Activated T-helper 17 cell treated with anti-CD3 and anti-CD28 coated beads, Interleukin-2, amount 50 U/mL, for 72 hours (primary cell): ENCODE results near the gene SERPINF2. TPM values are rescaled to one million over a fixed set of nuclear protein-coding genes. Genes with fewer than 3 reads are reported as not detected.
"Not testable (repeated sequence)": the region's sequence is repeated elsewhere in the genome, so short reads cannot be mapped to it uniquely, and the experiment has no call there.

ENCODE experiments used
- ATAC-seq: fragments of 150-1000 bp; cut with Tn5 transposase; replicated peaks from 2 replicates; pipeline ENCODE4 v1.10.0; 2021; ENCODE audit warnings: mild to moderate bottlenecking, moderate library complexity
- H3K27ac Mint-ChIP-seq: one replicate; pipeline ENCODE4 v1.8.0; 2022; ENCODE audit warnings: mixed read lengths
- H3K27me3 Mint-ChIP-seq: one replicate; pipeline ENCODE4 v1.8.0; 2022; ENCODE audit warnings: mixed read lengths
- H3K36me3 Mint-ChIP-seq: one replicate; pipeline ENCODE4 v1.8.0; 2022; ENCODE audit warnings: low read depth, mild to moderate bottlenecking, mixed read lengths
- H3K4me1 Mint-ChIP-seq: one replicate; pipeline ENCODE4 v1.8.0; 2022; ENCODE audit warnings: mixed read lengths
- H3K4me3 Mint-ChIP-seq: one replicate; pipeline ENCODE4 v1.8.0; 2022; ENCODE audit warnings: mild to moderate bottlenecking, mixed read lengths
- H3K9me3 Mint-ChIP-seq: one replicate; pipeline ENCODE4 v1.8.0; 2022; ENCODE audit warnings: mixed read lengths
- total RNA-seq, 2 donors: library from RNA; stranded (reverse); gene quantifications; one replicate each; pipeline ENCODE4 v1.2.3, GENCODE V29; 2022

SERPINF2 gene
- total RNA-seq, 2 donors from 2014 or later, result 0.45 to 0.85 TPM

DNA sequence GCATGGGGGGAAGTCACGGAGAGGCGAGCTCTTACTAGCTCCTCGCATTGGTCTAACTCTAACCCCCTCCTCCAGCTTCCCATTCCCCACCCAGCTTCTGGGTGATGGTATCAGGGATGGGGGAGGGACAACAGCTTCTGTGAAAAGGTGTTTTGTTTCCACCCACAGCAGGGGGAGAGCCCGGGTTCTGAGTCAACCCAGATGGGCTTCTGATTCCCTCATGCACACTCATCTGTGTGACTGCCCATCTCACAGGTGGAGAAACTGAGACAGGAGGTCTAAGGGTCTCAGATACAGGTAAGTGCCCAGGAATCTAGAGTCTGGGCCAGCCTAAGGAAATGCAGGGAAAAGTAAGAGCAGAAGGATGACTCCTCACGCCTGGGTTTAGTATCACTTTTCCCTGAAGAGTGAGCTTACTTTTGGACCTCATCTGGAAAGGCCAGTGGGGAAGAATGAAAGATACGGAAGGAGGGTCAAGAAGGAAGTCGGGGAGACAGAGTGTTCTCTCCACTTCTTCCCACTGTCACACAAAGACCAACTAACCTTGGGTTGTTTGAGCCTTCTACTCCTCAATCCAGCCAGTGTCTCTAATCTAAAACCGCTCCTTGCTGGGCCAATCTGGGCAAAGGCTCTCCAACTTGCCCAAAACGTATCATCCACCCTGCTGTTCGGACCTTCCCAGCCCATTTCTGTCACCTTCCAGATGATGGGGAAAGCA, 29.4 kb upstream of the SERPINF2 start:
- ATAC-seq, result no peak
- Mint-ChIP-seq H3K36me3 (peaks cover 24% of the 10 kb centered on the region), H3K9me3 (no peaks in the 10 kb centered on the region), H3K4me3 (peak overlapping the region; percentile 28), H3K27me3 (no peaks in the 10 kb centered on the region), H3K4me1 (peaks cover 5% of the 10 kb centered on the region), H3K27ac (no peak overlapping the region)

DNA sequence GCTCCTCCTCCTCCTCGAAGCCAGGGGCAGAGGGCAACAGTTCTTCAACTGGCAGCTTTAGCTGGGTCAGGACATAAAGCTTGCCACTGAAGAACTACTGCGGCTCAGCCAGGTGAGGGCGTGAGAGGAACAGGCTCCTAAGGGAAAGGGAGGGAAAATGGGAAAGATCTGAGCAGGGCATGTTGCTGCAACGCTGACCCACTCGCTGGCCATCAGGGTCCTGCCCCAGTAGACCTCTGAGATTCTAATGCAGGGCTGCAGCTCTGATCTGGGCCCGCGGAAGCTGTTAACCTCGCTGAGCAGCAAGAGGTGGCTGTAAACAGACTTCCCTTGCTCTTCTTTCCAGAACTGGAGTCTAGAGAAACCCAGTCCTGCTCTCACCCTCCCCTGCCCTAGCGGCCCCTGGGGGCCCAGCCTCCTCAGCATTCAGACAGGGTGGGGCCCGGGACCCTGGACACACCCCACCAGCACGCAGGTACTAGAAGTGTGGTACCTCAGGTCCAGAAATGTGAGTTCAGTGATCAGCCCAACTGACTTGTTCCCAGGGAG, 28.7 kb upstream of the SERPINF2 start:
- peaks cover 24% of the 10 kb centered on the region for H3K36me3 Mint-ChIP-seq
- ATAC-seq, result no peak
- peak overlapping the region; percentile 62 for H3K4me3 Mint-ChIP-seq
- H3K27ac Mint-ChIP-seq, result no peak overlapping the region
- peaks cover 5% of the 10 kb centered on the region for H3K4me1 Mint-ChIP-seq
- no peaks in the 10 kb centered on the region for H3K27me3 Mint-ChIP-seq
- no peaks in the 10 kb centered on the region for H3K9me3 Mint-ChIP-seq

DNA sequence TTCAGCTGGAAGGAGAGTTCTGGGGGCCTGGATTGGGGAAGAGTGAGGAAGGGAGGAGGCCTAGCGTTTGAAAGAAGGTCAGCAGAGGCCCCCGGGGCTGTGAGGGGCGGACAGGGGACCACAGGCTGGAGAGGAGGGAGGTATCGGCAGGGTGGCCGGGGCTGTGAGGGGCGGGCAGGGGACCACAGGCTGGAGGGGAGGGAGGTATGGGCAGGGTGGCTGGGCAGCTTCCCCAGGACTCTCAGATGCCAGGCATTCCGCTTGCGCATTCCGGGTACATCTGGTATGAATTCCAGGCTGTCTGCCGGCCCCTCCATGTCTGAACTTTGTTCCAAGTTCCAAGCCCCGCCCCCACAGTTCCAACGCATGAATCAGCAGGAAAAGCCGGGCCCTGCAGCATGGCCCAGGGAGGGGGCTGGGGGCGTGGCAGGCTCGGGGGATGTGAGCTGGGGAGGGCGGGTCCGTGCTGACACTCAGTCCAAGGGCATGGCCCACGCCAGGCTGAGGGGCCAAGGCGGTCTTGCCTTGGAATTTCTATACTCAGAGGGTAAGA, 28.2 kb upstream of the SERPINF2 start:
- no peak overlapping the region for H3K27ac Mint-ChIP-seq
- peaks cover 5% of the 10 kb centered on the region for H3K4me1 Mint-ChIP-seq
- no peaks in the 10 kb centered on the region for H3K9me3 Mint-ChIP-seq
- no peaks in the 10 kb centered on the region for H3K27me3 Mint-ChIP-seq
- peaks cover 24% of the 10 kb centered on the region for H3K36me3 Mint-ChIP-seq
- H3K4me3 Mint-ChIP-seq, result peak overlapping the region; percentile 62
- no peak for ATAC-seq

DNA sequence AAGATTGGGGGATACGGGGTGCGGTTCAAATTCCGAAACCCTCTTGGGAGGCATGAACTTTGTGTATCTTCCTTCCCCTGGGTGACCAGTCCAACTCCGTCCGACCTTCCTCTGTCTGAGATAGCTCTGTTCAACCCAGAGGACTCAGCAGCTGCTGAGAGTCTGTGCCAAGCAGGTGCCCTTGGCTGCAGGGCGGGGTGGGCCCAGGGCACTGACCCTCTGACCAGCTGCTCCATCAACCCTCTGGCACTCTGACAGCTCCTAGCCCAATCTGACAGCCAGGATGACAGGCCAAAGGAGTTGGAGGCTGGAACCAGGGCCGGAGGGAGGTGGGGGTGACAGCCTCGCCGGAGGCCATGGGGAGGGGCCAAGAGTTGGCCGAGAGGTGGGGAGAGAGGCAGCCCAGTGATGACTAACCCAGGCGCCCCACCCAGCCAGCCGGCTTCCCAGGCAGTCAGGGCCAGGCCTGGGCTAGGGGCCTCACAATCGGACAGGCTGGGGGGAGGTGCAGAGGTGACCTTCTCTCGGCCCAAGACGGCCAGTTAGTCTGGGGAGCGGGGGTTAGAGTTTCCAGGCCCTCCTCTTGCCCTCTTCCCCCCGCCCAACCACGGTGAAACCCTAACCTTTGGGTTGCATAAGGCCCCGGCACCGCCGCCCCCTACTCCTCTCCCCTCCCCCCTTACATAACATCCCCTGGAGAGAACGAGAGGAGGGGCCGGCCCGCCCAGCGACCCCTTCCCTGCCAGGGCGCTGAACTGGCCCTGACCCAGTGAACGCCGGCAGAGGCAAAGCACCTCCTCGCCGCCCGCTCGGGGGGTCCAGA, 27.5 kb upstream of the SERPINF2 start:
- ATAC-seq, result no peak
- no peaks in the 10 kb centered on the region for H3K27me3 Mint-ChIP-seq
- peak overlapping the region; percentile 62 for H3K4me3 Mint-ChIP-seq
- peaks cover 24% of the 10 kb centered on the region for H3K36me3 Mint-ChIP-seq
- H3K27ac Mint-ChIP-seq, result no peak overlapping the region
- H3K9me3 Mint-ChIP-seq, result no peaks in the 10 kb centered on the region
- peaks cover 5% of the 10 kb centered on the region for H3K4me1 Mint-ChIP-seq

DNA sequence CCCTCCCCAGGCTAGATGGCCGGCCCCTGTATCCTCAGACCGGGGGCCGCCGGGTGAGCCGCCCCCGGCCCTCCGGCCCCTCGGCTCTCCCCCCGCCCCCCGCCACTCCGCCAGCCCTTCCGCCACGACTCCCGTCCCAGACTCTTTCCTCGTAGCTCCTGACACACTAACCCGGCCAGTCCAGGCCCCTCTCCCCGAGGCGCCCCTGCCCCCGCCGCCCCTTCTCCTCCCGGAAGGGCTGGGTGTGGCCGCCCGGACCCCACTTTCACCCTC, 26.9 kb upstream of the SERPINF2 start:
- no peaks in the 10 kb centered on the region for H3K9me3 Mint-ChIP-seq
- peak overlapping the region; percentile 94 for H3K4me3 Mint-ChIP-seq
- no peak for ATAC-seq
- H3K4me1 Mint-ChIP-seq, result peaks cover 5% of the 10 kb centered on the region
- peaks cover 24% of the 10 kb centered on the region for H3K36me3 Mint-ChIP-seq
- H3K27me3 Mint-ChIP-seq, result no peaks in the 10 kb centered on the region
- peak overlapping the region; percentile 98 for H3K27ac Mint-ChIP-seq

DNA sequence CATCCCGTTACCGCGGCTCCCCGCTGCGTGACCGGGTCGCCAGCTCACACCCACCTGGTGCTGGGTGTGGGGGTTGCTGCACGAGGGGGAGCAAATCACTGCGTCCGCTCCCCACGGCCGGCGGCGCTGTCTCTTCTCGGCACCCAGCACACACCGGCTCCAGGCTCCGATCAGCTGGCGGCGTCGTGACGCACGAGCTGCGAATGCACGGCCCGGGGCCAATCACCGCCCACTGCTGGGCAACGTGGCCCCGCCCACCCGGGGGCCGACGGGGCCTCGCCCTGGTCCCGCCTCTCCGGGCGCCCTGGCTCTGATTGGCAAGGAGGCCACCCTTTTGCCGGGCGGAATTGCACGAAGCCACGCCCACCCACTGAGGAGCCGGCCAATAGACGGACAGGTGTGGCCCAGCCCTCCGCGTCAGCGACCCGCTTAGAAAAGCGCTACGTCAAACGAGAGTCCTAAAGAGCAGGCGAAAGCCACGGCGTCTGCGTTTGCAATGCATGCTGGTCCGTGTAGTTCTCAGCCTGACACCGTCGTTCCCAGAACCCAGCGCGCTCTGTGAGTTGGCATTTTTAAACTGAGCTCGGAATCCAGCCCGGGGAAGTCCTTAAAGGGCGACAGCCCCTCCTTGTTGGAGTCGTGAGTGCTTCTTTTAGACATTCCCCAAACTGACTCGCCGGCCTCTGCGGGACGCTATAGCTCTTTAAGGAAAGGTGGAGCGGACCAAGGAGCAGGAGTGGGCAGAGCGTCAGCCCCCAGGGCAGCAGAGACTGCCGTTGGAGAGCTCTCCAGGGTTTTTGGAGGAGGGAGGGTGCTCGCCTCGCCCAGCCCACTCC, 26.4 kb upstream of the SERPINF2 start:
- Mint-ChIP-seq H3K4me1 (peaks cover 5% of the 10 kb centered on the region), H3K9me3 (no peaks in the 10 kb centered on the region), H3K27ac (peak overlapping the region; percentile 98), H3K27me3 (no peaks in the 10 kb centered on the region), H3K4me3 (peak overlapping the region; percentile 94), H3K36me3 (peaks cover 24% of the 10 kb centered on the region)
- peak; percentile 87 for ATAC-seq

DNA sequence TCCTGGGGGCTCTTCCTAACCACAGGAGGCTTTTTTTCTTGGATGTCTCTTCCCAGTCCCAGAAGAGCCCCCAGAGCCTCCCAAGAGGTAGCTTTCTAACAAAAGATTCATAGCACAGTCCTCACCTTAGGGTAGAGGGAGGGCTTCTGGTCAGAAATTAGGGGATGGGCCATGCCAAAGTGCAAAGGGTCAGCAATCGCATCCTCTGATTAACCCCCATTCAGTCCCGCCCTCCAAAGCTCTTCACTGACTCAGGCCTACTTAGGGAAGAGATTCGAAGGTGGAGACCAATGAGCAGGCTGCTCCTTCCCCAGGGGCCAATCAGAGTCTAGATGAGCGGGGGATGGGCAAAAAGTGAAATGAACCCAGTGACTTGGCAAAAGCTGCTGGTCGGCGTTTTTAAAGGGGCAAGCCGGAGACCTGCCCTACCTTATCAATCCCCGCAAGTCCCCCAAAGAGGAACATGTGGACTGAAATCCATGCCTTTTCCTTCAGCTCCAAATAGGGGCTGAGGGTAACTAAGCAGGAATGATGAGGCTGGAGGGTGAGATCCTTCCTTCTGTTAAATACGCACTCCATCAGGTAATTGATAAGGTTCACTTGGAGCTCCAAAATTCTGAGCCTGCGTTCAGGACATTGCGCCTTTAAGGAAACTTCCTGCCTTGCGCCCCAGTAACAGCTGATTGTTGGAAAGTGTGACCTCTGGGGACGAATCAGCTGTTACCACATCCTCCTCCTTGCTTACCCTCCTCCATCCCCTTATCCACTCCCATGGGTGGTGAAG, 25.6 kb upstream of the SERPINF2 start:
- H3K4me3 Mint-ChIP-seq, result peak overlapping the region; percentile 94

DNA sequence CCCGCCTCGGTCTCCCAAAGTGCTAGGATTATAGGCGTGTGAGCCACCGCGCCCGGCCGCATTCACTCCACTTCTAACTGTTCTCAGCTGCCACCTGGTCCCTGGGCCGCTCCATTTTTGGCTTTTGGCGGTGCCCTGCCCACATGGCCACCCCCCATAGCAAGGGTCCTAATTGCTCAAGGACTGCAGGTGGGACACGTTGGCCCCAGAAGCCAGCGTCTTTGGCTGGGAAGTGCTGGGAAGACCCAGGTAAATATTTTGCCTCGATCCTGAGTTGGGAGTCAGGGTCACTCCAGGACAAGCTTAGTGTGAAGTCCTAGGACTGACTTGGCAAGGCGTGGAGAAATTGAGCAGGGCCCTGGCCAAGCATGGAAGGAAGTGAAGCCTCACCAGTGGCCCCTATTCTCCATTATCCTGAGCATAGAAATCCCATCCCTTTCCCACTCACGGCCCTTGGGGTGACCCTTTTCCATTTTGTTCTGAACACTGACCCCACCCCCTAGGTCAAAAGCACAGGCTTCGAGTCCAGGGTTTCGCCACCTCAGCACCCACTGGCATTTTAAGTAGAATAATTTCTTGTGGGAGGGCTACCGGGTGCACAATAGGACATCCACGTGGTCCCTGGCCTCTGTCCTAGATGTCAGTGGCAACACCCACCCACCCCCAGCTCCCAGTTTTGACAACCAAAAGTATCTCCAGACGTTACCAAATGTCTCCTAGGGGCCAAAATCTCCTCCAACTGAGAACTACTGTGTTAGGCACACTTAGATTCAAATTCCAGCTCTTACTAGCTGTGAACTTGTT, 24.1 kb upstream of the SERPINF2 start:
- Mint-ChIP-seq H3K27ac (peak overlapping the region; percentile 98), H3K4me1 (peaks cover 10% of the 10 kb centered on the region)
- ATAC-seq, result no peak

More for the DNA sequence above, 25.6 kb upstream of the SERPINF2 start:
- ATAC-seq, result peak; percentile 76
- H3K4me1 Mint-ChIP-seq, result peaks cover 5% of the 10 kb centered on the region
- H3K27ac Mint-ChIP-seq, result peak overlapping the region; percentile 98
- no peaks in the 10 kb centered on the region for H3K9me3 Mint-ChIP-seq
- H3K36me3 Mint-ChIP-seq, result peaks cover 16% of the 10 kb centered on the region
- no peaks in the 10 kb centered on the region for H3K27me3 Mint-ChIP-seq

DNA sequence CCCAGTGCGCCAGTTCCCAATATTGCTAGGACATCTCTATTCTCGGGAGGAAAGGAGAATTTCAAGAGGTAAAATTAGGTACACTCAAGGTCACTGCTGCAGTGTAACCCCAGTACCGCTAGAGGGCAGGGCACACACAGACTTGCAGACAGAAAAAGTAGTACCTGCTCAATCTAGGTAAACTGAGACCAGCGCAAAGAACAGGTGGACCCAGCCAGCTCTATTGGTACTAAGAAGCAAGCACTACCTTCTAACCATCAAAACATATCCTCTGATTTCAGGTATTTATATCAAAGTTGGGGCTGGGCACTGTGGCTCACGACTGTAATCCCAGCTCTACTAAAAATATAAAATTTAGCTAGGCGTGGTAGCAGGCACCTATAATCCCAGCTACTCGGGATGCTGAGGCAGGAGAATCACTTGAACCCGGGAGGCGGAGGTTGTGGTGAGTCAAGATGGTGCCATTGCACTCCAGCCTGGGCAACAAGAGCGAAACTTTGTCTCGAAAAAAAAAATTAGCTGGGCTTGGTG, 21.8 kb upstream of the SERPINF2 start:
- no peak overlapping the region for H3K27ac Mint-ChIP-seq
- H3K27me3 Mint-ChIP-seq, result no peaks in the 10 kb centered on the region
- peaks cover 13% of the 10 kb centered on the region for H3K4me1 Mint-ChIP-seq
- ATAC-seq, result no peak
- no peaks in the 10 kb centered on the region for H3K9me3 Mint-ChIP-seq
- peaks cover 11% of the 10 kb centered on the region for H3K36me3 Mint-ChIP-seq
- peak overlapping the region; percentile 11 for H3K4me3 Mint-ChIP-seq

More for the DNA sequence above, 24.1 kb upstream of the SERPINF2 start:
- Mint-ChIP-seq H3K36me3 (peaks cover 7% of the 10 kb centered on the region), H3K4me3 (peak overlapping the region; percentile 94), H3K27me3 (no peaks in the 10 kb centered on the region), H3K9me3 (no peaks in the 10 kb centered on the region)

DNA sequence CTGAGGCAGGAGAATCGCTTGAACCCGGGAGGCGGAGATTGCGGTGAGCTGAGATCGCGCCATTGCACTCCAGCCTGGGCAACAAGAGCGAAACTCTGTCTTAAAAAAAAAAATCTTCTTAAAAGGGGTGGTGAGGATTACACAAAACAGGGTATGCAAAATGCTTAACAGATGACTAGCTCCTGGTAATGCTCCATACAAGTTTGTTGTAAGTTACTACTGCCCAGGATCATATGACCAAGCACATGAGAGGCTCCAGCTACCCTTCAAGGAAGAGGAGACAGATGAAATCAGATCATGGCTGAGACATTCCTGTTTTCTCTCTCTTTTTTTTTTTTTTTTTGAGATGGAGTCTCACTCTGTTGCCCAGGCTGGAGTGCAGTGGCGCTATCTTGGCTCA, 20.6 kb upstream of the SERPINF2 start:
- not testable (repeated sequence) for ATAC-seq, H3K27me3 Mint-ChIP-seq, H3K9me3 Mint-ChIP-seq, H3K4me3 Mint-ChIP-seq, H3K27ac Mint-ChIP-seq, H3K36me3 Mint-ChIP-seq
- H3K4me1 Mint-ChIP-seq, result peaks cover 13% of the 10 kb centered on the region

DNA sequence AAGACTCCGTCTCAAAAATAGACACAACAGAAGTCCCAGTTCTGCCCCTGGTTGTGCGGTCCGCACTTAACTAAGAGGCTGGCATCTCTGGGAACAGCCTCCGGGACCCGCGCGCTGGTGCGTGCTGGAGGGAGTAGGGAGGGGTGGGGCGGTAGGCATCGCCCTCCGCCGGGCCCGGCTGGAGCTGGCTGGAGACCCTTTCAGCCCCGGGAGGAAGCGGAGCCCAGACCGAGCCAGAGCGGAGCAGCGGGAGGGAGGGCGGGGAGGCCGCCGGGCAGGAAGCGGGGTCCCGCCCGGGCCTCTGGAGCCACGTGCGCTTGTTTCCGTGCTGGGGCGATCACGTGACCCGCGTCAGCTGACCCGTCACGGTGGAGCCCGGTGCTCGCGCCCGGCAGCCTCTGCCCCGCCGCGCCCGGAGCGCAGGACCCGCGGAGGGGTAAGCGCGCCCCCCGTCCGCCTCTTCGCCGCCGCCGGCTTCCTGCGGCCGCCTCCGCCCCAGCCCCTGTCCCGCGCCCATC, 18.3 kb upstream of the SERPINF2 start, which contains the start of gene WDR81:
TSS of gene WDR81 (plus strand) at position 354 of the 518 bp plus-strand sequence. CDS start 256 bp downstream, outside the sequence.
- Mint-ChIP-seq H3K27ac (peak within 1 kb of the TSS; percentile 74), H3K4me1 (peaks cover 13% of the 10 kb centered on the region), H3K27me3 (no peaks in the 10 kb centered on the region), H3K9me3 (no peaks in the 10 kb centered on the region), H3K4me3 (peak within 1 kb of the TSS; percentile 72), H3K36me3 (peaks cover 17% of the 10 kb centered on the region)
- peak; percentile 89 for ATAC-seq

DNA sequence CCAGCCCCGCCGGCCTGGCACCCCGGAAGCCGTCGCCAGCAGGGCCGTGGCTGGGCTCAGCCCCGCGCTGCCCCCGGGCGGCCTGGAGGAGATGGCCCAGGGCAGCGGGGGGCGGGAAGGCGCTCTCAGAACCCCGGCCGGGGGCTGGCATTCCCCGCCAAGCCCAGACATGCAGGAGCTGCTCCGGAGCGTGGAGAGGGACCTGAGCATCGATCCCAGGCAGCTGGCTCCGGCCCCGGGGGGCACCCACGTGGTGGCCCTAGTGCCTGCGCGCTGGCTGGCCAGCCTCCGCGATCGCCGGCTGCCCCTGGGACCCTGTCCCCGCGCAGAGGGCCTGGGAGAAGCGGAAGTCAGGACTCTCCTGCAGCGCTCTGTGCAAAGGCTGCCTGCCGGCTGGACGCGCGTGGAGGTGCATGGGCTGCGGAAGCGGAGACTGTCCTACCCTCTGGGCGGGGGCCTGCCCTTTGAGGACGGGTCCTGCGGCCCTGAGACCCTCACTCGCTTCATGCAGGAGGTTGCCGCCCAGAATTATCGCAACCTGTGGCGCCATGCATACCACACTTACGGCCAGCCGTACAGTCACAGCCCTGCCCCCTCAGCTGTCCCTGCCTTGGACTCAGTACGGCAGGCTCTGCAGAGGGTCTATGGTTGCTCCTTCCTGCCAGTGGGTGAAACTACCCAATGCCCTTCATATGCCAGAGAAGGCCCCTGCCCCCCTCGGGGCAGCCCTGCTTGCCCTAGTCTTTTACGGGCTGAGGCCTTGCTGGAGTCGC, 17.6 kb upstream of the SERPINF2 start:
- H3K36me3 Mint-ChIP-seq, result peaks cover 22% of the 10 kb centered on the region
- H3K4me3 Mint-ChIP-seq, result peak overlapping the region; percentile 68
- ATAC-seq, result peak; percentile 69
- no peaks in the 10 kb centered on the region for H3K9me3 Mint-ChIP-seq
- H3K4me1 Mint-ChIP-seq, result peaks cover 13% of the 10 kb centered on the region
- H3K27me3 Mint-ChIP-seq, result no peaks in the 10 kb centered on the region
- peak overlapping the region; percentile 74 for H3K27ac Mint-ChIP-seq
